ENCODE measurements around the gene CD244. TPM values are rescaled to one million over a fixed set of nuclear protein-coding genes. Genes with fewer than 3 reads are reported as not detected.

Gene CD244
- total and polyA plus RNA-seq, 2 experiments from 2014 or later: 0.47 to 1.2 TPM

GRCh38 chr1:160859166-160859565 lies 3.5 kb downstream of the CD244 start:
- H3K36me3 ChIP-seq (replicated peaks; ENCODE audit: insufficient read depth, low read depth): no peaks in the 10 kb centered on the region
- no peaks in the 10 kb centered on the region for H3K27me3 ChIP-seq
- TF ChIP-seq CTCF (IDR thresholded peaks at IDR 0.05; ENCODE audit: poor library complexity): no peak
- H3K4me2 ChIP-seq: no peak overlapping the region
- H3K9me2 ChIP-seq (replicated peaks; ENCODE audit: insufficient read depth): no peaks in the 10 kb centered on the region
- WGBS (ENCODE audit: low lambda C conversion rate, missing lambda C conversion rate): 91% methylated on average over 5 of the region's 5 CpGs
- no peaks in the 10 kb centered on the region for H4K20me1 ChIP-seq (ENCODE audit: insufficient read depth, poor library complexity, severe bottlenecking)
- H2AFZ ChIP-seq: no peak overlapping the region
- H3K9me3 ChIP-seq (ENCODE audit: low read depth): no peaks in the 10 kb centered on the region
- H3K4me3 ChIP-seq: no peak overlapping the region
- no peaks in the 10 kb centered on the region for H3K79me2 ChIP-seq
- no peak for DNase-seq (ENCODE audit: low spot score)
- no peak overlapping the region for H3K27ac ChIP-seq
- H3K4me1 ChIP-seq (ENCODE audit: insufficient read depth): no peaks in the 10 kb centered on the region

GRCh38 chr1:160858507-160858906 lies 4.2 kb downstream of the CD244 start:
- no peak for DNase-seq (ENCODE audit: low spot score)
- TF ChIP-seq CTCF (IDR thresholded peaks at IDR 0.05; ENCODE audit: poor library complexity) (no peak), EZH2 (IDR thresholded peaks at IDR 0.05; ENCODE audit: borderline replicate concordance) (no peak), EZH2phosphoT487 (IDR thresholded peaks at IDR 0.05; ENCODE audit: low read depth, severe bottlenecking, unreplicated experiment) (no peak)
- no peaks in the 10 kb centered on the region for H3K27me3 ChIP-seq
- H3K36me3 ChIP-seq (replicated peaks; ENCODE audit: insufficient read depth, low read depth): no peaks in the 10 kb centered on the region
- H3K79me2 ChIP-seq: no peaks in the 10 kb centered on the region
- H3K4me3 ChIP-seq: no peak overlapping the region
- no peaks in the 10 kb centered on the region for H3K4me1 ChIP-seq (ENCODE audit: insufficient read depth)
- WGBS (ENCODE audit: low lambda C conversion rate, missing lambda C conversion rate): 88% methylated on average over 3 of the region's 3 CpGs
- H3K9me2 ChIP-seq (replicated peaks; ENCODE audit: insufficient read depth): no peaks in the 10 kb centered on the region
- H3K4me2 ChIP-seq: no peak overlapping the region
- H4K20me1 ChIP-seq (ENCODE audit: insufficient read depth, poor library complexity, severe bottlenecking): no peaks in the 10 kb centered on the region
- no peak overlapping the region for H3K27ac ChIP-seq
- H2AFZ ChIP-seq: no peak overlapping the region
- no peaks in the 10 kb centered on the region for H3K9me3 ChIP-seq (ENCODE audit: low read depth)

- Histone ChIP-seq H2AFZ (no peak overlapping the region), H3K4me3 (no peak overlapping the region), H3K36me3 (replicated peaks; ENCODE audit: insufficient read depth, low read depth) (no peaks in the 10 kb centered on the region), H3K4me2 (no peak overlapping the region), H3K9me3 (ENCODE audit: low read depth) (no peaks in the 10 kb centered on the region), H3K79me2 (no peaks in the 10 kb centered on the region), H3K9me2 (replicated peaks; ENCODE audit: insufficient read depth) (no peaks in the 10 kb centered on the region), H3K27me3 (no peaks in the 10 kb centered on the region), H3K27ac (no peak overlapping the region), H3K4me1 (ENCODE audit: insufficient read depth) (no peaks in the 10 kb centered on the region), H4K20me1 (ENCODE audit: insufficient read depth, poor library complexity, severe bottlenecking) (no peaks in the 10 kb centered on the region)
- 73% methylated on average over 4 of the region's 4 CpGs for WGBS (ENCODE audit: low lambda C conversion rate, missing lambda C conversion rate)
- no peak for TF ChIP-seq EZH2phosphoT487 (IDR thresholded peaks at IDR 0.05; ENCODE audit: low read depth, severe bottlenecking, unreplicated experiment)
- TF ChIP-seq EZH2 (IDR thresholded peaks at IDR 0.05; ENCODE audit: borderline replicate concordance): no peak
- no peak for TF ChIP-seq CTCF (IDR thresholded peaks at IDR 0.05; ENCODE audit: poor library complexity)
- no peak for DNase-seq (ENCODE audit: low spot score)
These were observed 4.6 kb downstream of the CD244 start for GRCh38 chr1:160858097-160858496.

Measured in hepatocyte (in vitro differentiated cells).